Psoas muscle (tissue), 8 donors: ENCODE measurements around the gene CAPN14. TPM values are rescaled to one million over a fixed set of nuclear protein-coding genes. Genes with fewer than 3 reads are reported as not detected.

Source experiments
- ATAC-seq, 4 donors: fragments of 200-7000 bp; cut with Tn5 transposase; one replicate each; pipeline ENCODE4 v1.9.1; 2020; ENCODE audit warnings: moderate library complexity in 3 of 4, mild to moderate bottlenecking in 2 of 4
- DNase-seq, 2 donors: peaks; one replicate each; pipeline ENCODE4 v3.0.0-alpha.2; 2020
- H3K27ac ChIP-seq: fragments of 200-600 bp; one replicate; pipeline ENCODE4 v1.8.0; 2022
- H3K27me3 ChIP-seq, 3 donors: fragments of 200-600 bp in 1 of 3; one replicate each; pipeline versions ENCODE4 v1.6.1 to v1.8.0; 2013 to 2022; ENCODE audit warnings: low read length in 2 of 3, mild to moderate bottlenecking in 2 of 3, moderate library complexity in 1 of 3; ENCODE audit not compliant: insufficient read depth in 3 of 3
- H3K36me3 ChIP-seq, 2 donors: fragments of 200-600 bp in 1 of 2; one replicate each; pipeline versions ENCODE4 v1.6.1 to v1.8.0; 2013 to 2022; ENCODE audit warnings: low read depth in 1 of 2, mild to moderate bottlenecking in 1 of 2, moderate library complexity in 1 of 2; ENCODE audit not compliant: insufficient read depth in 1 of 2
- H3K4me1 ChIP-seq: fragments of 200-600 bp; one replicate; pipeline ENCODE4 v1.8.0; 2022
- H3K4me3 ChIP-seq: fragments of 200-600 bp; one replicate; pipeline ENCODE4 v1.8.0; 2022; ENCODE audit warnings: mild to moderate bottlenecking
- H3K9me3 ChIP-seq: fragments of 200-600 bp; one replicate; pipeline ENCODE4 v1.8.0; 2022
- WGBS, 3 donors: extraction: QIAGEN DNeasy Blood & Tissue Kit; methylation state at CpG; one replicate each; pipeline versions ENCODE4 v1.1.6 to v1.1.7; 2013; 5-methylcytosine and 5-hydroxymethylcytosine counted together
- intact Hi-C, 2 donors: fragments of 100-400 bp; cut with DNase I; formaldehyde crosslinking; loops; one replicate each; pipeline versions ENCODE4 v1.11.0 to v1.14.2; 2022
- polyA plus RNA-seq, 3 donors: library from polyadenylated mRNA; stranded (reverse); fragments of 200-250 nt; gene quantifications; one replicate each; pipeline ENCODE4 v1.2.3, GENCODE V29; 2013
- total RNA-seq, 4 donors: library from RNA; stranded (reverse); fragmentation: NEBNext Ultra II Directional in 2 of 4; extraction: Animal tissue kit (Norgen Biotek cat#: 25700) in 2 of 4; gene quantifications; one replicate each; pipeline versions ENCODE4 v1.2.1 to v1.2.4, GENCODE V29; 2021 to 2023
- TF ChIP-seq, protein P1 (sequence below): fragments of 200-600 bp; IDR thresholded peaks from one replicate; pipeline ENCODE4 v1.8.0; 2022; ENCODE audit warnings: antibody characterized with exemption
- donor health status: healthy with polysubstance abuse.
- donor health status: DM: no; HTN: no; CAD: no; lungs with moderate emphysema.
- donor health status: Bipolar disorder and iron deficiency.
- donor health status: healthy.
- donor health status: DM: yes; HTN: yes; CAD: no.
- donor health status: DM: no; HTN: no; CAD: no.
- donor health status: DM: no; HTN: no; CAD: no.
- donor health status: DM: yes; HTN: yes; CAD: no.

The CAPN14 gene
- total and polyA plus RNA-seq, 7 donors, result 0.01 to 0.13 (median 0.03) TPM; not detected in 3

DNA sequence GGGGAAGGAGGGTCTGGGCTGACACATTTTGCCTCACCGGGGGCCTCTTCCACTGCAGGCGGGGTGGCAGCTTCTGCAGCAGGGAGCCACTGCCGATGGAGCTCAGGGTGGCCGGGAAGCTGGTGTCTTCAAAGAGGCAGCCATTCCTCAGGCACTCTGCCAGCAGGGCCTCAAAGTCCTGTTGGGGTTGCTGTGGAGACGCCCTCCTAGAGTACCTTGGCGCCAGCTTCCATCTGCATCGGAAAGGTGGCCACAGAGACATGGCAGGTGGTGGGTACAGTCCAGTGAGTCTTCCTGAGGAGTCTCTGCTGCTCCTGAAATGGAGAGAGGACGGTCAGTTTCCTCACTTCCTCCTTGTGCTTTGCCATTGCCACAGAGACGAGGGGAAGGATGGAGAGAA lies 12.1 kb downstream of the CAPN14 start:
- Histone ChIP-seq H3K4me3 (no peak overlapping the region), H3K27me3 (no peaks in the 10 kb centered on the region), H3K9me3 (no peaks in the 10 kb centered on the region), H3K27ac (no peak overlapping the region), H3K4me1 (no peaks in the 10 kb centered on the region), H3K36me3 (no peaks in the 10 kb centered on the region)
- TF ChIP-seq, protein P1, sequence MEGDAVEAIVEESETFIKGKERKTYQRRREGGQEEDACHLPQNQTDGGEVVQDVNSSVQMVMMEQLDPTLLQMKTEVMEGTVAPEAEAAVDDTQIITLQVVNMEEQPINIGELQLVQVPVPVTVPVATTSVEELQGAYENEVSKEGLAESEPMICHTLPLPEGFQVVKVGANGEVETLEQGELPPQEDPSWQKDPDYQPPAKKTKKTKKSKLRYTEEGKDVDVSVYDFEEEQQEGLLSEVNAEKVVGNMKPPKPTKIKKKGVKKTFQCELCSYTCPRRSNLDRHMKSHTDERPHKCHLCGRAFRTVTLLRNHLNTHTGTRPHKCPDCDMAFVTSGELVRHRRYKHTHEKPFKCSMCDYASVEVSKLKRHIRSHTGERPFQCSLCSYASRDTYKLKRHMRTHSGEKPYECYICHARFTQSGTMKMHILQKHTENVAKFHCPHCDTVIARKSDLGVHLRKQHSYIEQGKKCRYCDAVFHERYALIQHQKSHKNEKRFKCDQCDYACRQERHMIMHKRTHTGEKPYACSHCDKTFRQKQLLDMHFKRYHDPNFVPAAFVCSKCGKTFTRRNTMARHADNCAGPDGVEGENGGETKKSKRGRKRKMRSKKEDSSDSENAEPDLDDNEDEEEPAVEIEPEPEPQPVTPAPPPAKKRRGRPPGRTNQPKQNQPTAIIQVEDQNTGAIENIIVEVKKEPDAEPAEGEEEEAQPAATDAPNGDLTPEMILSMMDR, result no peak
- ATAC-seq (no peak), DNase-seq (no peak)
- intact Hi-C loops, result no loop called here
- WGBS, 3 donors, result 73 to 81% (median 77%) methylated on average over 9 of the region's 9 CpGs

DNA sequence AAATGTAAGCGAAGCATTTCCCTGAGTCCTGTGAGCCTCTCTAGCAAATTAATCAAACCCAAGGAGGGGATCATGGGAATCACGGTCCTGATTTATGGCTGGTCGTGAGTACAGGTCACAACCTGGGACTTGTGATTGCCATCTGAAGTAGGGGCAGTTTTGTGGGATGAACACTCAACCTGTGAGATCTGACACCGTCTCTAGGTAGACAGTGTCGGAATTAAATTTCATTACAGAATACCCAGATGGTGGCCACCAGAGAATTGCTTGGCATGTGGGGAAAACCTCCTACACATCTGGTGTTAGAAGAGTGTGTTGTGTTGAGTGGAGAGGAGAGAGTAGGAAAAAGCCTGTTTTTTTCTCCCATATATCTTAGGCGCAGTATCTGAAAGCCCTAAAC lies 12.5 kb downstream of the CAPN14 start:
- no peaks in the 10 kb centered on the region for H3K9me3 ChIP-seq
- no peaks in the 10 kb centered on the region for H3K4me1 ChIP-seq
- H3K27me3 ChIP-seq, result no peaks in the 10 kb centered on the region
- H3K4me3 ChIP-seq, result no peak overlapping the region
- TF ChIP-seq, protein P1, result no peak
- H3K36me3 ChIP-seq, result no peaks in the 10 kb centered on the region
- 59 to 65% (median 60%) methylated on average over 6 of the region's 6 CpGs for WGBS, 3 donors
- ATAC-seq, result no peak
- DNase-seq, result no peak
- no peak overlapping the region for H3K27ac ChIP-seq
- intact Hi-C loops, result no loop called here

DNA sequence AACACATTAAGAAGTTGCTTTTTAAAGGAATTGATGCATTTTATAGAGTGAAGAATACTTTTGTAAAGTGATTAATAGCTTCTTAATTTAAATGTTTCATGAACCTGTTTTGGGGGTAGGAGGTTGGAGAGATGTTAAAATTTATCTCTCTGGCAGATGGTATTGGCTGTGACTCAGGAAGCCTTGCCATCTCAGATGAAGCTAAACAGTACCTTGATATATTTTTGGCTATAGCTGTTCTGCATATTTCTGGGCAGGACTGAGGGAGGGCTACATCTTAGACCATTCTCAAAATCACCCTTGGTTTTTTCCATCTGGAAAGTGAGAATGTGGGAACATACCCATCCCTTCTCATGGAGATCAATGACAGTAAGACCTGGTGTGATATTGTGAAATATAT lies 13.4 kb downstream of the CAPN14 start:
- Histone ChIP-seq H3K27ac (no peak overlapping the region), H3K4me3 (no peak overlapping the region), H3K27me3 (no peaks in the 10 kb centered on the region), H3K9me3 (no peaks in the 10 kb centered on the region), H3K36me3 (no peaks in the 10 kb centered on the region), H3K4me1 (no peaks in the 10 kb centered on the region)
- DNase-seq (no peak), ATAC-seq (no peak)
- intact Hi-C loops, result no loop called here
- TF ChIP-seq, protein P1, result no peak

DNA sequence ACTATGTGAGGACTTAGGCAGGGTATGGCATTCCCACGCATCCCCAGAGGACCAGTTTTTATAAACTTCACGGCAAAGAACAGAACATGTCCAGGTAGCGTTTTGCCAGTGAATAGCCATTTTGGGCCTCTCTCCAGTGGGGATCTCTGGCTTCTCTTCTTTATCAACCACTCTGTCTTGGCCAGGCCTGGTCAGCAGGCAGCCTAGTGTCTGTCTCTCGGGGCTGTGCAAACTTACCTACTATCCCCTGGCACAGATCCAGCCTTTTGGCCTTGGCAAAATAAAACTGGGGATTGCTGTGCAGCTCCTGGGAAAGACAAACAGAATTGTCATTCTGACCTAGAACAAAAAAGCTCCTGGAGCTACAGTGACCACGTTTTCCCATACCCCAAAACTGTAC lies 14.5 kb downstream of the CAPN14 start:
- ATAC-seq (no peak), DNase-seq (no peak)
- Histone ChIP-seq H3K9me3 (no peaks in the 10 kb centered on the region), H3K4me3 (no peak overlapping the region), H3K4me1 (no peaks in the 10 kb centered on the region), H3K27ac (no peak overlapping the region), H3K27me3 (no peaks in the 10 kb centered on the region), H3K36me3 (no peaks in the 10 kb centered on the region)
- TF ChIP-seq, protein P1, result no peak
- intact Hi-C loops, result no loop called here
- 78 to 83% (median 80%) methylated on average over 5 of the region's 5 CpGs for WGBS, 3 donors

DNA sequence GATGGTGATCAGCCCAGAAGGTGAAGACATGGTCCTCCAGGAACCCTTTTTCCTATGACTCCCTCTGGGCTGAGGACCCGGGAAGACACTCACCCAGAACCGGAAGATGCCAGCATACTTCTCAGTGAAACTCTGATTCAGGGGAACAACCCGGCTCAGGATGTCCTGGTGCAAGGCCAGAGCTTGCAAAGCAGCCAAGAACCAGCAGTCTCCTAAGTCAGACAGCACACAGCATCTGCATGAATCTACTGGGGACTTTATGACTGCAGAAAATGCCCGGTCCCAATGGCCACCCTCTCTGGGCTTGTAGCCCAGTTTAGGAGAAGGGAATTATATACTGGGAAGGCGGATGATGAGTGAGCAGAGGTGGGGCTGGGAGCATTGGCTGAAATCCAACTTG lies 15.3 kb downstream of the CAPN14 start:
- Histone ChIP-seq H3K9me3 (no peaks in the 10 kb centered on the region), H3K36me3 (no peaks in the 10 kb centered on the region), H3K4me1 (no peaks in the 10 kb centered on the region), H3K27me3 (no peaks in the 10 kb centered on the region), H3K4me3 (no peak overlapping the region), H3K27ac (no peak overlapping the region)
- 37 to 51% (median 44%) methylated on average over 5 of the region's 5 CpGs for WGBS, 3 donors
- intact Hi-C loops, result no loop called here
- DNase-seq, result no peak
- no peak for ATAC-seq
- TF ChIP-seq, protein P1, result no peak
